ENCODE data around the gene MEAK7.

The MEAK7 gene

GRCh38 chr16:84463221-84463620 is 41.2 kb downstream of the MEAK7 start:
- Histone ChIP-seq H3K4me3 (ENCODE audit: low read depth, low read length) (no peak overlapping the region), H3K36me3 (ENCODE audit: control insufficient read depth, insufficient read depth, low read length) (no peaks in the 10 kb centered on the region), H3K79me2 (peaks cover 3% of the 10 kb centered on the region), H3K4me2 (ENCODE audit: low read length) (no peak overlapping the region), H3K4me1 (no peaks in the 10 kb centered on the region), H2AFZ (no peak overlapping the region), H3K27me3 (ENCODE audit: control insufficient read depth, insufficient read depth, low read length) (no peaks in the 10 kb centered on the region), H3K27ac (no peak overlapping the region), H3K9ac (no peak overlapping the region), H3K9me3 (ENCODE audit: control insufficient read depth, low read length) (no peaks in the 10 kb centered on the region)
- no peak for TF ChIP-seq CTCF (IDR thresholded peaks at IDR 0.05)

GRCh38 chr16:84462296-84463210 is 41.9 kb downstream of the MEAK7 start:
- peaks cover 3% of the 10 kb centered on the region for H3K79me2 ChIP-seq
- no peak overlapping the region for H3K9ac ChIP-seq
- no peaks in the 10 kb centered on the region for H3K9me3 ChIP-seq (ENCODE audit: control insufficient read depth, low read length)
- no peak overlapping the region for H3K4me3 ChIP-seq (ENCODE audit: low read depth, low read length)
- no peaks in the 10 kb centered on the region for H3K27me3 ChIP-seq (ENCODE audit: control insufficient read depth, insufficient read depth, low read length)
- H3K27ac ChIP-seq, result no peak overlapping the region
- H2AFZ ChIP-seq, result no peak overlapping the region
- no peak overlapping the region for H3K4me2 ChIP-seq (ENCODE audit: low read length)
- no peak for TF ChIP-seq CTCF (IDR thresholded peaks at IDR 0.05)
- no peaks in the 10 kb centered on the region for H3K4me1 ChIP-seq
- no peaks in the 10 kb centered on the region for H3K36me3 ChIP-seq (ENCODE audit: control insufficient read depth, insufficient read depth, low read length)

- Histone ChIP-seq H3K4me1 (no peaks in the 10 kb centered on the region), H3K9me3 (ENCODE audit: control insufficient read depth, low read length) (no peaks in the 10 kb centered on the region), H3K27me3 (ENCODE audit: control insufficient read depth, insufficient read depth, low read length) (no peaks in the 10 kb centered on the region), H3K9ac (no peak overlapping the region), H3K36me3 (ENCODE audit: control insufficient read depth, insufficient read depth, low read length) (no peaks in the 10 kb centered on the region), H3K4me2 (ENCODE audit: low read length) (no peak overlapping the region), H3K27ac (no peak overlapping the region), H3K79me2 (no peaks in the 10 kb centered on the region), H3K4me3 (ENCODE audit: low read depth, low read length) (no peak overlapping the region), H2AFZ (no peak overlapping the region)
- TF ChIP-seq CTCF (IDR thresholded peaks at IDR 0.05), result no peak
Measured at GRCh38 chr16:84461413-84462295, 42.8 kb downstream of the MEAK7 start.

- Histone ChIP-seq H3K9ac (no peak overlapping the region), H3K27ac (no peak overlapping the region), H3K36me3 (ENCODE audit: control insufficient read depth, insufficient read depth, low read length) (no peaks in the 10 kb centered on the region), H3K4me1 (no peaks in the 10 kb centered on the region), H3K79me2 (no peaks in the 10 kb centered on the region), H3K9me3 (ENCODE audit: control insufficient read depth, low read length) (no peaks in the 10 kb centered on the region), H2AFZ (no peak overlapping the region), H3K4me3 (ENCODE audit: low read depth, low read length) (no peak overlapping the region), H3K4me2 (ENCODE audit: low read length) (no peak overlapping the region), H3K27me3 (ENCODE audit: control insufficient read depth, insufficient read depth, low read length) (no peaks in the 10 kb centered on the region)
- no peak for TF ChIP-seq CTCF (IDR thresholded peaks at IDR 0.05)
Measured at GRCh38 chr16:84461029-84461412, 43.4 kb downstream of the MEAK7 start.

All from parathyroid adenoma (tissue), 2 donors.